Stimulated activated CD4-positive, alpha-beta T cell treated with anti-CD3 and anti-CD28 coated beads, Interleukin-4, amount 100 ng/mL, for 4 hours (primary cell): ENCODE results near the gene UMAD1.

Experiments used
- DNase-seq, 2 experiments: peaks; one replicate each; pipeline ENCODE4 v3.0.0-alpha.2; 2020

The UMAD1 gene

GRCh38 chr7:7640221-7641128 is at the start of gene UMAD1:
Gene UMAD1 (plus strand): TSS chr7:7640752. CDS start chr7:7673372, 32,620 bp downstream.
- peak; percentile 90 to 99 for DNase-seq

- DNase-seq = no peak
These were observed 45.1 kb upstream of the UMAD1 start for GRCh38 chr7:7595451-7595850.

- no peak for DNase-seq
These were observed 44.4 kb upstream of the UMAD1 start for GRCh38 chr7:7596176-7596575.

DNA sequence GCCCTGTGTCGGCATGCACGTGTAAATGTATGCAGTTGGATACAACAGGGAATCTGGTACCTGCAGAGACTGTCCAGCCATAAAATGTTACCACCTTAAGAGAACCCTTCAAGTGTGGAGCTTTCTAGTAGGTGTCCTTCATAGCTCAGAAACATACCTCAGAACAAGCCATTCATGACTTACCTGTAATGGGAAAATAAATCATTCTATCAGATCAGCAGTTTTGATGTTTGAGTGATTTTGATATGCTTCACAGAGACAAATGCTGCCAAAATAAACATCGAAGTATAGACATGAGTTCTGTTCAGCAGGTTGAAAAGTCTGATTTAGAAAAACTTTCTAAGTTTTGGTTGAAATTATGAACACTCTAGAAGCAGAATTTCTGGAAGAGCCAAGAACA is 33.5 kb upstream of the UMAD1 start:
- no peak for DNase-seq

- DNase-seq = no peak
These were observed 31.2 kb upstream of the UMAD1 start for GRCh38 chr7:7609330-7609729.

DNA sequence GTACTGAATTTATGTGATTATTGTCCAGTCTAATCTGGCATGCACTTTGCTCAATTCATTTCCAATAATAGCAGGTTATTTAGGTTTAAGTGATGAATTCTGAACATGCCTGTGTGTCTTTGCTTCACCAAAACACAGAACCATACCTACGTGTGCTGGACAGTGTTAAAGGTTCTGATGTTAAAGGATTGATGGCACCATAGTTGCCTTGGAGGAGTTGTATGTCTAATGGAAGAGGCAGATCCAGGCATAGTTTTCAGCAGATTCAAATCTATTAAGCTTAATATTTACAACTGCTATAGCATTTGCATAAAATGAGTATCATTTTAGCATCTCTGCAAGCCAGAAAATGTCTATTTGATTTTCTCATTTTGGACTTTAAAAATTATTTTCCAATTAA is 28.0 kb upstream of the UMAD1 start:
- DNase-seq = no peak

DNA sequence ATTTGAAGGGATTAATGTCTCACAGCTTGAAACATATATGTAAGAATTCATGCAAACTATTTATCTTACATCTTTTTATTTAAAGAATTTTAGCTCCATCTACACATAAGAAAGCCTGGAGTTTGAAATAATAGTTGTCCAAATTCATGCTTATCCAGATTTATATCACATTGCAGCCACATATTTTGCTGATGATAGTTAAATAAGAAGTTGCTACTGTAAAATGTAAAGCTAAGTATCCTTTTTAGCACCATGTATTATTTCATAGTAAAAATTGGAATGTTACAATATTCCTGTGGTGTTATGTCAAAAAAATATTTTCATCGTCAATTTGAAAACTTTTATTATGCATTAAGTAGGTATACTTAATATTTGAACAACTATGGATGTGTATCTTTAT is 27.3 kb upstream of the UMAD1 start:
- no peak for DNase-seq

- DNase-seq = no peak
These were observed 26.4 kb upstream of the UMAD1 start for GRCh38 chr7:7614018-7614741.

GRCh38 chr7:7617550-7617949 is 23.0 kb upstream of the UMAD1 start:
- no peak for DNase-seq

DNA sequence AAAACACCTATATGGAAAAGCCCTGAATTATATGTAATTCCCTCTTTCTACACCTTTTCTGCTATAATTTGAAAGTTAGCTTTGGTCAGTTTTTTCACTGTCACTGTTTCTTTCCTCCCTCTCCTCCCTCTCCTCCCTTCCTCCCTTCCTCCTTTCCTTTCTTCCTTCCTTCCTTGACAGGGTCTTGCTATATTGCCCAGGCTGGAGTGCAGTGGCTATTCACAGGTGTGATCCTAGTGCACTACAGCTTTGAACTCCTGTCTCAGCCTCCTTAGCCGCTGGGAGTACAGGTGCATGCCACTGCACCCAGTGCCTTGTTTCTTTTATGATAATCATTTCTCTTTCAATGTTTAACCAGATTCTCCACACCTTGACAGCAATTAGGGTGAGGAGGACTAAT is 22.1 kb upstream of the UMAD1 start:
- no peak for DNase-seq

GRCh38 chr7:7620236-7620635 is 20.3 kb upstream of the UMAD1 start:
- DNase-seq = no peak

GRCh38 chr7:7620644-7621210 is 19.8 kb upstream of the UMAD1 start:
- no peak for DNase-seq

GRCh38 chr7:7628476-7628875 is 12.1 kb upstream of the UMAD1 start:
- DNase-seq = no peak

GRCh38 chr7:7630626-7631329 is 9.8 kb upstream of the UMAD1 start:
- DNase-seq = no peak

DNA sequence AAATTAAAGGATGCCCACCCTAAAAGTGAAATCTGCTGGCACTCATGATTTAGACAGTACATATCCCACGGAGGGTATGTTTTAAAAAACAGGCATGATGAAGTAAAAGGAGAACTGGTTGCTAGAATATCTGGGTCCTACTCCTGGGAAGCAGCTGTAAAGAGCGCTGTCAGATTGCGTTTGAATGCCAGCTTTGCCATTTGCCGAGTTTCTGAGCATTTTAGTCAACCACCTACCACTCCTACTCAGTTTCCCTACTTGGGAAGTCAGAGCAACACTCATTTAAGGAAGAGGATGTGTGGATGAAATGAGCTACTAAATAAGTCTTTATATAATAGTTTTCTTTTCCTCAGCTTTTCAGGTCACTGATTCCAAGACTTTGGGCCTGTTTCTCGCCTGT is 1.1 kb upstream of the UMAD1 start:
- DNase-seq = no peak

DNA sequence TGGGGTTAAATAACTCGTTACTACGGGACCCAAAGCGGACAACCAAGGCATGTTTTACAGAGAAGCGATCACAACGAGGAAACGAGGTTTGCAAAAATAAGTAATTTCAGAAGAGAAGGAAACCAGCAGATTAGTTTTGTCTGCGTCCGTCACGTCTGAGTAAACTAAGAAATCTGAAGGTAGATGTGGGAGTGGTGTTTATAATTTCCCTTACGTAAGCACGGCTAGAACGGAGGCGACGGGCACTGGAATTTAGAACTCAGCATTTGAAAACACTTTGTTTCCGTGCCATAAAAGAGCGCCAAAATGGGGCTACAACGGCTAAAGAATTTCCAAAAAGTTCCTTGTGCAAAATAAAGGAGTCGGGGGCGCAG is 718 bp upstream of the UMAD1 start:
- peak; percentile 33 to 67 for DNase-seq

DNA sequence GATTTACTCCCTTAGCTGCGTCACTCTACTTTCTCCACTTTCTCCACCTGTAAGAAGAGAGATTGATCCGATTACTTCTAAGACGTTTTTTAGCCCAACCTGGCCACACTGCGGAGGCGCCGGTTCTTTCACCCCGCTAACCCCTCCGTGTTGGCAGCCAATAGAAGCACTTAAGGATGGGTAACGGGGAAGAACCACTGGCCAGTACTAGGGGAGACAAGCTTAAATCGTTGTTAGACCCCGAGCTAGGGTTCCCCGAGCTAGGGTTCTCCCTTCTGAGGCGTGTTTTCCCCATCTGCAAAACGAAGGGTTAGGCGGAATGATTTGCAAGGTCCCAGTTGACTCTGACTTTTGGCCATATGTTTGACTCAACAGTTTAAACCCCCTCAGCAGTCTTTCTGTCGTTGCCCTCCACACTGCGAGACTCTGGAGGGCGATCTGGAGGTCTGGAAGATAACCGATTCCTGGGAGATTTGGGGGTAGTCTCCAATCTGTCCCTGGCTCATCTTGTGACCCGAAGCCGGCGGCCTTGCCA is 644 bp downstream of the UMAD1 start:
- no peak for DNase-seq

DNA sequence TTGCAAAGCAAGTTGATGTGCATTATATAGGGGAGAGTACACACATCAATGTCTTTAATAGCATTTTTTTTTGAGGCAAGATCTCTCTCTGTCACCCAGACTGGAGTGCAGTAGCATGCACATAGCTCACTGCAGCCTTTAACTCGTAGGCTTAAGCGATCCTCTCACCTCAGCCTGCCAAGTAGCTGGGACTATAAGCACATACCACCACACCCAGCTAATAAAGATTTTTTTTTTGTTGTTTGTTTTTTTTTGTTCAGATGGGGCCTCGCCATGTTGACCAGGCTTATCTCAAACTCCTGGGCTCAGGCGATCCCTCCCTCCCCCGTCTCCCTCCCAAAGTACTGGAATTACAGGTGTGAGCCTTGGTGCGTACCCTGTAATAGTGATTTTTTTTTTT is 1.5 kb downstream of the UMAD1 start:
- DNase-seq = no peak

DNA sequence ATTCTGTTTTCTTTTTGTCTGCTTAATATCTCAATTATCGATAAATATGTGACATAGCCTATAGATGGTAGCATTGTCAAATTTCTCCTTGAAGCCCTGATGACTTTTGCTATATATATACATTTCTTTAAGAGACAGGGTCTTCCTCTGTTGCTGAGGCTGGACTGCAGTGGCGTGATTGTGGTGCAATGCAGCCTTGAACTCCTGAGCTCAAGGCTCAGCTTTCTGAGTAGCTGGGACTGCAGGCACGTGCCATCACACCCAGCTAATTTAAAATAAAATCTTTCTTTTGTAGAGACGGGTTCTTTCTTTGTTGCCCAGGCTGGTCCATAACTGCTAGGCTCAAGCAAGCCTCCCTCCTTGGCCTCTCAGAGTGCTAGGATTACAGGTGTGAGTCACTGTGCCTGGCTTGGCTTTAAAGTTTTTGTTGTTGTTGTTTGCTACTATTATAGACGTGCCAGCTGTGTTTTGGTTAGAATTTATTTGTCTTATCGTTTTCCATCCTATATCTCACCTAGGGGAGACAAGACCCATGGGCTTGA is 7.0 kb downstream of the UMAD1 start:
- no peak for DNase-seq

- no peak for DNase-seq
These were observed 10.2 kb downstream of the UMAD1 start for GRCh38 chr7:7650682-7651206.

DNA sequence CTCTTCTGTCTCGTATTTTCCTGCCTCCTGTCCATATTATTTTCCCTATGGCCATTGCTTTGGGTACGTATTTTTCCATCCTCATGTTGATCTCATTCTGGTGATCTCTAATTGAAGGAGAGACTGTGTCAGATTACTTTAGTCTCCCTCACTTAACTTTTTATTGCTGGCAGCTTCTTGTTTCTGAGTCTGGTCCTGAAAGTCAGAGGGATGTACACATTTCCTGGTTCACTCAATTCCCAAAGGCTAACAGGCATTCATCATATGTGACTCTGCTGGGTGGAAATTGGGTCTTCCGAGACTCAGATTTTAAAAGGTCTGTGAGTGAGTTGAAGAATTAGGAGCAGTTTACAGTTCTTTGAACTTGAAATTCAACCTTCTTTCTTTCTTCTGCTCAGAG is 10.9 kb downstream of the UMAD1 start:
- DNase-seq = no peak

DNA sequence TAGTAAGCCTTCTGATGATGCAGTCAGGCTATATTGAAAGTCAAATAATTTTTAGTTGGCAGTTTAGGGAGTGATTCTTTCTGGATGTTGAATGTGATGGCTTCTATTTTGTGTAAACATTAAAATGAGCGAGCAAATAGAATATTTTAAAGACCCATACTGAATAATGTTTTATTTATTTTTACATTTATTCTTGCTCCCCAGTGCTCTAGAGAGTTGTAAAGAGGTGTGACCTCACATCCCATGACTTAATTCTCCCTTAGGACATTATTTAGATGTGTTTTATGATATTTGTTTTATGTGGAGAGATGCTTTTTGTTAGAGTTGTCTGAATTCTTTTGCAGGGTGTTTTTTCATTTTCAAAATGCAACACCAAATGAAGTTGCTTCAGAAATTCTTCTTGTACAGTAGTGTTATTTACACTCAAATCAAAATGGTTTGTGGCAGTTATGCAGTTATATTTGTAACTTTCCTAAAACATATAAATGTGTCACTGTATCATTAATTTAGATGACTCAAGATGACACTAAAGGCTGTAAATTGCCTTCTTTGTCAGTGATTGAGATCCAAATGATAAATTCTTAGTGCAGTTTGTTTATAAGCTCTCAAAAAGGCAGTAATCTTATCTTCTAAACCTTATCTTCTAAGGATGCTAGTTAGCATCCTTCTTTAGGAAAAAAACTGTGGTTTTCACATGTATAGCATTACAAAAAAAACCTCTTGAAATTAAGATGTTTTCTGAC is 12.4 kb downstream of the UMAD1 start:
- DNase-seq = no peak
